Measurements from ENCODE around the gene VWCE.
A peak's percentile ranks its signal among the peaks of the same experiment; 100 is the strongest.
"Not testable (repeated sequence)": the region's sequence is repeated elsewhere in the genome, so short reads cannot be mapped to it uniquely, and the experiment has no call there.

VWCE gene

GRCh38 chr11:61279934-61280659 is 15.0 kb downstream of the VWCE start:
- no peak for DNase-seq

GRCh38 chr11:61278001-61278470 is 17.1 kb downstream of the VWCE start:
- no peak for DNase-seq

GRCh38 chr11:61277186-61278000 is 17.7 kb downstream of the VWCE start:
- no peak for DNase-seq

- no peak for DNase-seq
Measured at GRCh38 chr11:61275191-61275590, 19.9 kb downstream of the VWCE start.

- DNase-seq = no peak
Measured at GRCh38 chr11:61274084-61274483, 21.0 kb downstream of the VWCE start.

- no peak for DNase-seq
Measured at GRCh38 chr11:61273178-61274078, 21.7 kb downstream of the VWCE start.

- DNase-seq = no peak
Measured at GRCh38 chr11:61272731-61273130, 22.4 kb downstream of the VWCE start.

- DNase-seq = no peak
Measured at GRCh38 chr11:61270354-61271076, 24.6 kb downstream of the VWCE start.

GRCh38 chr11:61268588-61269250 is 26.4 kb downstream of the VWCE start:
- no peak for DNase-seq

GRCh38 chr11:61267437-61267841 is 27.7 kb downstream of the VWCE start:
- no peak for DNase-seq

GRCh38 chr11:61266602-61267001 is 28.5 kb downstream of the VWCE start:
- DNase-seq = no peak

- no peak for DNase-seq
Measured at GRCh38 chr11:61265357-61265756, 29.8 kb downstream of the VWCE start.

GRCh38 chr11:61264795-61265194 is 30.3 kb downstream of the VWCE start:
- no peak for DNase-seq

GRCh38 chr11:61264371-61264770 is 30.7 kb downstream of the VWCE start:
- no peak for DNase-seq

GRCh38 chr11:61259363-61259762 is 35.8 kb downstream of the VWCE start:
- no peak for DNase-seq

- DNase-seq = no peak
Measured at GRCh38 chr11:61258546-61258945, 36.6 kb downstream of the VWCE start.

- no peak for DNase-seq
Measured at GRCh38 chr11:61256710-61257482, 38.2 kb downstream of the VWCE start.

GRCh38 chr11:61254403-61255025 is 40.6 kb downstream of the VWCE start:
- peak; percentile 59 to 65 for DNase-seq

GRCh38 chr11:61252332-61252731 is 42.8 kb downstream of the VWCE start:
- DNase-seq = not testable (repeated sequence)

All from CD4-positive, alpha-beta T cell treated with Interferon alpha-2 for 1 hour (primary cell).